ENCODE data around the gene OCSTAMP.

Gene OCSTAMP

GRCh38 chr20:46573788-46574584, 23.5 kb upstream of the OCSTAMP start:
- peak in 2 of 58 donors; percentile 13 to 29 for DNase-seq

- DNase-seq = no peak
These were observed 22.8 kb upstream of the OCSTAMP start for GRCh38 chr20:46573234-46573633.

DNA sequence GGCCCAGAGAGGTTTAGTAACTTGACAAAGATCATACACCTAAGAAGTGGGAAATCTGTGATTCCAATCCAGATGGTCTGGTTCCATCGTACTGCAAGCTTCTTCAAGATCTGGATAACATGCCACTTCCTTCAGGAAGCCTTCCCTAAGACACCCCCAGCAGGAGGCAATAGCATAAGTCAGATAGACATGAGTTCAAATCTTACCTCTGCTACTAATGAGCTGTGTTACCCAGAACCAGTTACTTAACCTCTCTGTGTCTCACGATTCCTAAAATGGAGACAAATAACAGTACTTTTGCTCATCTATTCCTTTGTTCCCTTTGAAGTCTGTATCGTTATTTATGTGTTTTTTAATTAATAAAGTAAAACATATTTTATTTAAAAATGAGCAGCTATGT, 22.3 kb upstream of the OCSTAMP start:
- no peak for DNase-seq

- DNase-seq = peak; percentile 29 to 97 (median 90)
These were observed 21.7 kb upstream of the OCSTAMP start for GRCh38 chr20:46572153-46572552.

- no peak for DNase-seq
These were observed 21.0 kb upstream of the OCSTAMP start for GRCh38 chr20:46571418-46571817.

DNA sequence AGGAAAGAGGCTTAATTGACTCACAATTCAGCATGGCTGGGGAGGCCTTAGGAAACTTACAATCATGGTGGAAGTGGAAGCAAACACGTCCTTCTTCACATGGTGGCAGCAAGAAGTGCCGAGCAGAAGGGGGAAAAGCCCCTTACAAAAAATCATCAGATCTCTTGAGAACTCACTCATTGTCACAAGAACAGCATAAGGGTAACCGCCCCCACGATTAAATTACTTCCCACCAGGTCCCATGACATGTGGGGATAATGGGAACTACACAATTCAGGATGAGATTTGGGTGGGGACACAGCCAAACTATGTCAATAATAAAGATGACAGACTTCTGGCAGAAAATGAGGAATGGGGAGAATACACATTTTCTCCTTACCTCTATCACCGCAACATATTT, 20.5 kb upstream of the OCSTAMP start:
- DNase-seq = no peak

DNA sequence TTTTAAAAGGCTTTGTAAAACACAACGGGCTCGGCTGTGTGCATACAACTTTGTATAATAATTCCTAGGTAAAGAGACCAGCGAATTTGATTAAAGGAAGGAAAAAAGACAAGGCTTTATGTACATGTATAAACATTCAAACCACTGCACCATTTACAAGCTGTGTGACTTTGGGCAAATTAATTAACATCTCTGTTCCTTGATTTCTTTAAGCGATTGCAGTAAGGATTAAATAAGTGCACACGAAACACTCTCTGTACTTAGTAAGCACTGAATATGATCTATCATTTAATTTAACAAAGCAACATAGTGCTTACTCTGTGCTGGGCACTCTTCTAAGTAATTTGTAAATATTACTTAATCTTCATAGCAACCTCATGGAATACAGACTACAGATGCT, 19.5 kb upstream of the OCSTAMP start:
- DNase-seq = no peak

GRCh38 chr20:46568570-46569129, 18.2 kb upstream of the OCSTAMP start:
- peak in 57 of 58 donors; percentile 22 to 98 (median 87) for DNase-seq

- no peak for DNase-seq
These were observed 15.7 kb upstream of the OCSTAMP start for GRCh38 chr20:46566125-46566524.

DNA sequence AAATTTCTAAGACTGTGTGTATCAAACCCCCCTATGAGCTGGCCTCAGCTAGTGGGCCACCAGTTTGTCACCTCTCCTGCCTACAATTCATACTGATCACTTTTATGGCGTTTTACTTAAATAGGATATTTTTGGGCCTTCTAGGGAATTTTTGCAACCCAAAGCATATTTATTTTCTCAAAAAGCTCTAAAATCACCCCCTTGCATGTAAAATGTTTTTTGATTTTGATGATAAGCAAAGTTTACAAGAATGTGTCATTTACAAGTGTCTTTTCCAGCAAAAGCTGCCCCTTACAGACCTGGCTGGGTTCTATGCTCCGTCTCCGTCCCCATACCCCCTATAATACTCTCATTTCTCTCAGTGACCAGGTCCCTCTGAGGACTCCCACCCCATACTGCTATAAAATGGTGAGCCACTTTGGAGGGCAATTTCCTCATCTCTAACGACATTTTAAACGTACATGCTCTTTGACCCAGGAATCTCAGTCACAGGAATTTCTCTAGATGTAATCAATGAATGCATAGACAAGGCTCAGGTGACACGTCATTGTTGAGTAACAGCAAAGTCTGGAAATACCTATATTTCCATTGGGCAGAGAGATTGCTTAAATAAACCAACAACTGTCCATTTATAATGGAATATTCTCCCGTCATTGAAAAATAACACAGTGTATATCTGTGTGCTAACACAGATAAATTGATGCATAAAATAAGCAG, 13.9 kb upstream of the OCSTAMP start:
- no peak for DNase-seq

DNA sequence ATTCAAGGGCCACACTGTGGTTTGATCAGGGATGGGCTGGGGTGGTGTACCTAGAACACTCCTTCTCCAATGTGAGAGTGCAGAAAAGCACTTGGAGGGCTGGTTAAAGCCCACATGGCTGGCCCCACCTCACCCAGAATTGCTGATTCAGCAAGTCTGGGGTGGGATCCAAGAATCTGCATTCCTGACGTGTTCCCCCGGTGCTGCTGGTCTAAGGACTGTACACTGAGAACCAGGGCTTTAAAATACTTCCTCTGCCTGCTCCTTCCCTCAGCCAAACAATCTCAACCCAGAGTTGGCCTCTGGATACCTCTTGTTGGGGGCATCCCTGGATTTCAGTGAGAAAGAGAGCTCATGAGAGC, 13.4 kb upstream of the OCSTAMP start:
- DNase-seq = peak in 1 of 58 donors; percentile 54

DNA sequence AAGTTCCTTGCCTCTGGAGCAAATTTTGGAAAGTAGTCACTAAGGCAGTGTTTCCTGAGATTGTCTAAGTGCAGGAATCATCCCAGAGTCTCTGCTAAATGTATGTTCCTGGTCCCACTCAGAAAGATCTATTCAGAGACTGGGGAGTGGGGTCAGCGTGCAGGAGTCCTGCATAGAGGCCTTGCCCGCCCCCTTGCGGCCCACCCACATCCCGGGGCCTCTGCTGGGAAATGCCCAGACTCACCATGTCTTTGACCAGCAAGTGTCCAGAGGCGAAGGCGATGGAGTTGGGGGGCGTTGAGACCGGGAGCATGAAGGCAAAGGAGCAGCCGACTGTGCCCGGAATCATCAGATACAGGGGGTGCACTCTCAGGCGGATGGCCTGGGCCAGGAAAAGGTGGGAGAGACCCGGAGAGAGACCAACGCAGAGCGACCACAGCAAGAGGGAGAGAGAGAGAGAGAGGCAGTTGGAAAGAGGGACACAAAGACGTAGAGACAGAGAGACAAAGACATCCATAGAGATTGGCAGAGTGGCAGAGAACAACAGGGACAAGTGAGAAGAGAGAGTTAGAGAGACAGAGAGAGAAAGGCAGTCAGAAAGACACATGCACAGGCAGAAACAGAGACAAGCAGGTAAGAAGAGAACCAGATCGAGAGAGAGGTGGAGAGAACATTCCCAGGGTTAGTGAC, 12.9 kb upstream of the OCSTAMP start:
- peak in 16 of 58 donors; percentile 17 to 61 (median 41) for DNase-seq

DNA sequence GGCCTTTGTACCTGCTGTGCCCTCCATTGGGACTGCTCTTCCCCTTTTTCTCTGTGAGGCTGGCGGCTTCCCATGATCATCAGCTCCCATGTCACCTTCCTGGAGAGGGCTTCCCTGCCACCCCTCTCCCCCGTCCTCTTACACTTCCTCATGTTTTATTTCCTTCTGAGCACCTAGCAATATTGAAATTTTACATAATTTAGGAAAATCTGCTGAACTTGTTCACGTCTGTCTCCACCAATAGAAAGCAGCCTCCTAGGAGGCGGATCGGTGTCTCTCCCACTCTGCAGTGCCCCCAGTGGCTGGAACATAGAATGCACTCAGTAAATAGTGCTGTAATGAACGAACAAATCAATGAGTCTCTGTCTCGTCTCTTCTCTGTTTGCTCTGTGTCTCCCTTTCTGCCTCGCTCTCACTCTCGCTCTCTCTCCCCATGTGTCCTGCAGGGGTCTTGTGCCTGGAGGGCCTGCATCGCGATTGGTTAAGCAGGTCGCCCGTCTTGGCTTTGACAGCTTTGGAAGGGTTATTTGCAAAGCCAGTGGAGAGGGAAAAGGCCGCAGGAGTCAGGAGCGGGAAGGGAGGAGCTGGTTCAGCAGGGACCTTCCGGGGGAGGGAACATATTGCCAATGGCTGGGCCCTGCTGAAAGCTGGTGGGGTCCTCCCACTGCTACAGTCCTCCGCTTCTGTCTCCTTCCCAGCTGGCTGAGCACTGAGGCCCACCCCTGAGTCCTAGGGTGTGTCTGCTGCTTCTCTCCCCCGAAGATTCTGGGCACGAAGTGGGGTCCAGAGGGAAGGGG, 12.1 kb upstream of the OCSTAMP start:
- DNase-seq = peak in 56 of 58 donors; percentile 17 to 94 (median 74)

DNA sequence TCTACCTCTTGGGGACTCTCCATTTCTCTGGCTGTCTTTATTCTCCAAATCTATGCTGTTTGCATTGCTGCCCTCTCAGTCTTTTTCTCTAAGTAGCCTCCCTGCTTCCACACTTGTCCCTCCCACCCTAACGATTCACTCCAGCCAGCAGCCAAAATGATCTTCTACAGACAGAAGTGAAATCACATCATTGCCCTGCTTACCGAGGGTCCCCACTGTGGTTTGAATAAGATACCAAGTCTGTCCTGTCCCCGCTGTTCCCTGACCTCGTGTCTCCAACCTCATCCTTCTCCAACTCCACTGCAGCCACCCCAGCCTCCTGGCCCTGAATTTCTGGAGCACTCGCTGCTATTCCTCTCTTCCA, 11.5 kb upstream of the OCSTAMP start:
- no peak for DNase-seq

- DNase-seq = peak in 11 of 58 donors; percentile 11 to 48 (median 27)
These were observed 9.4 kb upstream of the OCSTAMP start for GRCh38 chr20:46559685-46560440.

DNA sequence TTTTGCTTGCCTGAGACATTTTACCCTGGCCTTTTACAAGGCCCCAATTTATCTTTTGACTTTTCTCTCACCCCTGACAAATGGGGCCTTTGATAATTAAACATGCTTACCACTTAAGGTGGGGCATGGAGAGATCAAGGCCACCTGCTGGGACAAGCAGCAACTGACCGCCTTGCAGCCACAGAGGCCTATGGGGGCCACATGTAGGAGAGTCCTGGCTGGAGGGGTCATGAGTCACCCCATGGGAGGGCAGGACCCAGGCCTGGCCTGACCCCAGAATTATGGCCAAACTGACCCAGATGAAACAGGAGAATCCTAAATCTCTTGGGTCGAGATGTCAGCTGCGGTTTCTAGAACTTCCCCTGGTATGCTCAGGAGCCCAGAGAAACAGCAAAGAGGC, 8.5 kb upstream of the OCSTAMP start:
- DNase-seq = no peak

- DNase-seq = peak in 12 of 58 donors; percentile 8 to 45 (median 24)
These were observed 8.1 kb upstream of the OCSTAMP start for GRCh38 chr20:46558511-46558959.

DNA sequence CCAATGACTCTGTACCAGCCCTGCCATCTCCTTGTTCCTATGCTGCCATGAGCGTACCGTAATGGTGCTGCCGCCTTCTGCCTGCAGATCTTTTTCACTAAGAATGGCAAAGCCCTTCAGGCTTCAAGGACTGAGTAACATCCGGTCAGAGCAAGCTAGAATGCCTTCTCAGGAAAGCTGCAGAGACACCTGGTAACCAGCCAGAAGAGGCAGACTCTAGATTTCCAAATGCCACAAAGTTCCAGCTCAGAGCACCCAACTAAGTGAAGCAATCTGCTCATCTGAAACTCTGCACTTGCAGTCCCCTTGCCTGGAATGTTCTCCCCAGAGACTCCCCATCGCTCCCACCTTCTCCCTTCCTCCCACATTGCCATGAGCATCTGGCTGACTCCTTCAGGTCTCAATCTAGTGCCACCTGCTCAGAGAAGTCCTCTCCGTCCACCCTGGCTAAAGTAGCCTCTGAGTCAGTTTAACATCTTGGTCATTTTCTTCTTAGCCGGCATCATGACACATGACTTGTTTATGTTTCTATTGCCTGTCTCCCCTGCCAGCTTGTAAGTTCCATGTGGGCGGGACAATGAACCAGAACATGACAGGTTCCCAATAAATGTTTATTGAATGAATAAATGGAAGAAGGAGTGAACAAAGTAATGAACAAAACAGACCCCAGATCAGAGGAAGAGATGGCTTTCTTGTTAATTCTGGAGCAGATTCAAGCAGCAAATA, 6.9 kb upstream of the OCSTAMP start:
- no peak for DNase-seq

GRCh38 chr20:46555370-46555956, 5.0 kb upstream of the OCSTAMP start:
- no peak for DNase-seq

Measured in anterior cingulate cortex (tissue), 58 donors.